H1 (cell line): ENCODE measurements around the gene STARD13. TPM values are rescaled to one million over a fixed set of nuclear protein-coding genes. Genes with fewer than 3 reads are reported as not detected.

Experiments
- CTCF ChIA-PET: fragments of 300-600 bp; sonication (Branson Sonifier 250); formaldehyde crosslinking; loops from one replicate; lab custom pipeline; 2021; ENCODE audit not compliant: partially characterized antibody; lab: Charles Lee
- POLR2A ChIA-PET: fragments of 300-600 bp; sonication (Branson Sonifier 250); formaldehyde crosslinking; loops from one replicate; lab custom pipeline; 2021; ENCODE audit warnings: inconsistent platforms; ENCODE audit not compliant: partially characterized antibody; lab: Charles Lee
- DNase-seq, 2 experiments: peaks; one replicate each; pipeline versions ENCODE4 v3.0.0 to v3.0.0-alpha.2; 2010 to 2022; ENCODE audit warnings: low spot score in 2 of 2, low read depth in 1 of 2, mixed read lengths in 1 of 2
- FAIRE-seq: peaks from 2 replicates; lab custom pipeline; 2011; peaks lifted over from hg19 to GRCh38; lab: Jason Lieb, UNC
- H2AFZ ChIP-seq: 2 replicates; pipeline ENCODE4 v1.8.1; 2012; ENCODE audit warnings: low read length, inconsistent platforms
- H2AK5ac ChIP-seq: 2 replicates; pipeline ENCODE4 v1.6.1; 2013; ENCODE audit warnings: low read depth, low read length
- H2BK120ac ChIP-seq: replicated peaks from 2 replicates; pipeline ENCODE3; 2013; ENCODE audit warnings: low read depth, low read length, inconsistent platforms
- H2BK12ac ChIP-seq: 2 replicates; pipeline ENCODE4 v1.6.1; 2013; ENCODE audit warnings: low read depth, low read length
- H2BK15ac ChIP-seq: 2 replicates; pipeline ENCODE4 v1.6.1; 2013; ENCODE audit warnings: low read length
- H2BK20ac ChIP-seq: 2 replicates; pipeline ENCODE4 v1.6.1; 2013; ENCODE audit warnings: low read length
- H2BK5ac ChIP-seq: 2 replicates; pipeline ENCODE4 v1.6.1; 2013; ENCODE audit warnings: low read depth, low read length
- H3K14ac ChIP-seq: 2 replicates; pipeline ENCODE4 v1.6.1; 2013; ENCODE audit warnings: inconsistent platforms; ENCODE audit not compliant: insufficient read length
- H3K18ac ChIP-seq: 2 replicates; pipeline ENCODE4 v1.6.1; 2013; ENCODE audit warnings: low read length; ENCODE audit errors: extremely low read depth
- H3K23ac ChIP-seq: 2 replicates; pipeline ENCODE4 v1.6.1; 2013; ENCODE audit warnings: inconsistent platforms; ENCODE audit not compliant: insufficient read length
- H3K23me2 ChIP-seq: 2 replicates; pipeline ENCODE4 v1.6.1; 2013; ENCODE audit warnings: low read depth, low read length
- H3K27ac ChIP-seq: 2 replicates; pipeline ENCODE4 v1.6.1; 2011; ENCODE audit warnings: low read depth, low read length, inconsistent platforms
- H3K27me3 ChIP-seq, 4 experiments: replicated peaks in 1 of 4; 1 replicate in 1 of 4; 2 replicates in 3 of 4; pipeline versions ENCODE4 v1.6.1 to v1.8.1; 2011 to 2013; ENCODE audit warnings: low read length in 3 of 4, mild to moderate bottlenecking in 3 of 4, inconsistent platforms in 2 of 4, mixed read lengths in 2 of 4, moderate library complexity in 1 of 4; ENCODE audit not compliant: control insufficient read depth in 3 of 4, insufficient read depth in 3 of 4; ENCODE audit errors: extremely low read depth in 1 of 4
- H3K36me3 ChIP-seq, 4 experiments: 2 replicates each; pipeline versions ENCODE4 v1.6.1 to v1.8.1; 2011 to 2013; ENCODE audit warnings: mild to moderate bottlenecking in 4 of 4, low read length in 3 of 4, moderate library complexity in 2 of 4, control low read depth in 1 of 4, inconsistent platforms in 1 of 4; ENCODE audit not compliant: insufficient read depth in 4 of 4, control insufficient read depth in 2 of 4
- H3K4ac ChIP-seq: replicated peaks from 2 replicates; pipeline ENCODE3; 2013; ENCODE audit warnings: low read length, low read depth, mixed read lengths, inconsistent platforms; ENCODE audit not compliant: insufficient read length
- H3K4me1 ChIP-seq, 4 experiments: replicated peaks in 1 of 4; 1 replicate in 1 of 4; 2 replicates in 3 of 4; pipeline versions ENCODE4 v1.6.1 to v1.8.1; 2011 to 2013; ENCODE audit warnings: low read length in 3 of 4, inconsistent platforms in 2 of 4, mixed read lengths in 1 of 4; ENCODE audit not compliant: insufficient read depth in 4 of 4, control insufficient read depth in 3 of 4
- H3K4me2 ChIP-seq, 2 experiments: 2 replicates each; pipeline versions ENCODE4 v1.6.1 to v1.8.1; 2011 to 2013; ENCODE audit warnings: low read depth in 2 of 2, low read length in 2 of 2, control low read depth in 1 of 2, inconsistent platforms in 1 of 2, mild to moderate bottlenecking in 1 of 2; ENCODE audit not compliant: insufficient read depth in 1 of 2
- H3K4me3 ChIP-seq, 4 experiments: fragments of 200-600, 300-600 bp in 1 of 4; sonication (generic), shearing (Covaris generic), sonication (Bioruptor Twin) in 1 of 4; 2 replicates each; pipeline versions ENCODE4 v1.5.1 to v1.8.1; 2011 to 2016; ENCODE audit warnings: low read length in 4 of 4, low read depth in 3 of 4, control low read depth in 2 of 4, inconsistent platforms in 2 of 4, mild to moderate bottlenecking in 2 of 4, mixed read lengths in 1 of 4, moderate library complexity in 1 of 4; ENCODE audit not compliant: insufficient read depth in 2 of 4; ENCODE audit errors: extremely low read depth in 1 of 4
- H3K56ac ChIP-seq: replicated peaks from 2 replicates; pipeline ENCODE3; 2013; ENCODE audit warnings: low read depth, mild to moderate bottlenecking, mixed read lengths, low read length, inconsistent platforms; ENCODE audit not compliant: insufficient read length
- H3K79me1 ChIP-seq: 2 replicates; pipeline ENCODE4 v1.6.1; 2013; ENCODE audit warnings: low read depth, low read length, control low read depth
- H3K79me2 ChIP-seq, 2 experiments: 2 replicates each; pipeline versions ENCODE4 v1.6.1 to v1.8.1; 2012 to 2013; ENCODE audit warnings: low read length in 2 of 2, mild to moderate bottlenecking in 2 of 2, inconsistent platforms in 1 of 2; ENCODE audit not compliant: insufficient read depth in 2 of 2, control insufficient read depth in 1 of 2
- H3K9ac ChIP-seq, 4 experiments: replicated peaks in 1 of 4; 1 replicate in 1 of 4; 2 replicates in 3 of 4; pipeline versions ENCODE4 v1.6.1 to v1.8.1; 2011 to 2013; ENCODE audit warnings: low read depth in 3 of 4, low read length in 3 of 4, control low read depth in 2 of 4, mild to moderate bottlenecking in 2 of 4, moderate library complexity in 2 of 4, inconsistent platforms in 1 of 4; ENCODE audit errors: extremely low read depth in 1 of 4
- H3K9me3 ChIP-seq, 2 experiments: 2 replicates each; pipeline versions ENCODE4 v1.6.1 to v1.8.1; 2012 to 2013; ENCODE audit warnings: mild to moderate bottlenecking in 2 of 2, moderate library complexity in 2 of 2, control low read depth in 1 of 2, inconsistent platforms in 1 of 2, low read depth in 1 of 2, low read length in 1 of 2, mixed read lengths in 1 of 2; ENCODE audit not compliant: insufficient read depth in 2 of 2
- H4K20me1 ChIP-seq, 2 experiments: replicated peaks in 1 of 2; 2 replicates each; pipeline versions ENCODE3 to v1.8.1; 2011 to 2013; ENCODE audit warnings: inconsistent platforms in 2 of 2, low read length in 2 of 2, mild to moderate bottlenecking in 1 of 2; ENCODE audit not compliant: insufficient read depth in 2 of 2, control insufficient read depth in 1 of 2
- H4K5ac ChIP-seq: 2 replicates; pipeline ENCODE4 v1.6.1; 2013; ENCODE audit warnings: low read length, low read depth, mixed read lengths, inconsistent platforms; ENCODE audit not compliant: insufficient read length
- H4K8ac ChIP-seq: 2 replicates; pipeline ENCODE4 v1.8.0; 2013; ENCODE audit warnings: mild to moderate bottlenecking, moderate library complexity, low read length, inconsistent platforms; ENCODE audit not compliant: insufficient read depth; ENCODE audit errors: extremely low read depth
- H4K91ac ChIP-seq: replicated peaks from 2 replicates; pipeline ENCODE3; 2013; ENCODE audit warnings: low read length, mixed read lengths, inconsistent platforms; ENCODE audit not compliant: insufficient read length
- ATF3 ChIP-seq: IDR thresholded peaks from 2 replicates; pipeline ENCODE4 v1.6.1; 2011; ENCODE audit warnings: low read depth, mild to moderate bottlenecking, low read length; ENCODE audit not compliant: insufficient read depth
- EP300 ChIP-seq, 2 experiments: IDR thresholded peaks; 1 replicate in 1 of 2; 2 replicates in 1 of 2; pipeline ENCODE4 v1.6.1; 2011 to 2012; ENCODE audit warnings: low read depth in 2 of 2, low read length in 2 of 2, mild to moderate bottlenecking in 2 of 2, borderline replicate concordance in 1 of 2, inconsistent platforms in 1 of 2, moderate library complexity in 1 of 2
- TAF1 ChIP-seq: IDR thresholded peaks from 2 replicates; pipeline ENCODE4 v1.6.1; 2011; ENCODE audit warnings: mild to moderate bottlenecking, low read depth, low read length
- WGBS, 2 experiments: shearing (Covaris generic) in 1 of 2; methylation state at CpG; one replicate each; pipeline versions ENCODE4 v1.1.6 to v1.1.7; 2013 to 2015; ENCODE audit warnings: low lambda C conversion rate in 2 of 2, mixed read lengths in 2 of 2, inconsistent platforms in 1 of 2, low coverage in 1 of 2, missing lambda C conversion rate in 1 of 2; ENCODE audit not compliant: insufficient replicate concordance in 2 of 2, insufficient coverage in 1 of 2, insufficient read length in 1 of 2; ENCODE audit errors: extremely low coverage in 1 of 2, missing lambda C conversion rate in 1 of 2; 5-methylcytosine and 5-hydroxymethylcytosine counted together
- polyA plus RNA-seq, 7 experiments: library from polyadenylated mRNA; depleted of rRNA in 3 of 7; stranded (reverse) in 5 of 7; unstranded in 2 of 7; fragments of >200 nt in 5 of 7; fragments of 200-250 nt in 2 of 7; gene quantifications; 1 replicate in 5 of 7; 2 replicates in 1 of 7; 4 replicates in 1 of 7; pipeline versions ENCODE4 v1.2.1 to v1.2.3, GENCODE V29; 2011 to 2013; ENCODE audit warnings: missing spikeins in 2 of 7, mixed read lengths in 2 of 7
- total RNA-seq: library from RNA; stranded (reverse); fragmentation: NEBNext Ultra II Directional; extraction: Animal tissue kit (Norgen Biotek cat#: 25700); gene quantifications from 2 replicates; pipeline ENCODE4 v1.2.1, GENCODE V29; 2021

The STARD13 gene
- total and polyA plus RNA-seq, 2 of the 8 experiments (the other 6 are each of a cell fraction or from before 2014, with no cell fraction given) = 0.82 to 2.9 TPM

- Histone ChIP-seq H3K36me3 (no peaks in the 10 kb centered on the region), H3K4me2 (no peak overlapping the region), H3K14ac (no peak overlapping the region), H3K56ac (no peak overlapping the region), H2BK20ac (no peak overlapping the region), H3K23ac (no peak overlapping the region), H3K79me2 (no peaks in the 10 kb centered on the region), H3K79me1 (no peaks in the 10 kb centered on the region), H3K23me2 (no peaks in the 10 kb centered on the region), H2BK120ac (no peak overlapping the region), H3K4ac (no peak overlapping the region), H3K27me3 (no peaks in the 10 kb centered on the region), H2BK5ac (no peak overlapping the region), H2BK12ac (no peak overlapping the region), H3K4me1 (0 out of 7 replicates have a peak, but pooled peaks cover 0 to 3% (median 0%) of the 10 kb centered on the region in 4 experiments), H3K4me3 (no peak overlapping the region), H3K27ac (no peak overlapping the region), H2AK5ac (no peak overlapping the region), H3K18ac (no peak overlapping the region), H4K5ac (no peak overlapping the region), H4K91ac (no peak overlapping the region), H3K9ac (no peak overlapping the region), H4K20me1 (no peaks in the 10 kb centered on the region), H2AFZ (0 out of 2 replicates have a peak overlapping the region, but pooled peaks have one; percentile 42), H3K9me3 (no peaks in the 10 kb centered on the region), H4K8ac (no peak overlapping the region), H2BK15ac (peak overlapping the region; percentile 34; the same call in 1 of the 2 replicates)
- DNase-seq (no peak), FAIRE-seq (no peak)
- ChIA-PET POLR2A (no interaction called here), CTCF (interaction anchor here (0.9 kb wide), 1 partner anchor 10 kb away, joined by 3 read pairs; no protein-coding TSS in a partner anchor)
- no peak for TF ChIP-seq EP300 (IDR thresholded peaks at IDR 0.05; ENCODE audit: borderline replicate concordance in 1 of 2, low read depth in 2 of 2, low read length in 2 of 2)
- no peak for TF ChIP-seq ATF3
- no peak for TF ChIP-seq TAF1
- WGBS, 2 experiments = 81% methylated on average over 7 of the region's 7 CpGs; no CpG with 5 or more reads in 1 of the 2 experiments
Measured at GRCh38 chr13:33322965-33323668, 37.6 kb upstream of the STARD13 start.
